Measurements from ENCODE around the gene RNASEH2B. TPM values are rescaled to one million over a fixed set of nuclear protein-coding genes. Genes with fewer than 3 reads are reported as not detected.

RNASEH2B gene
- total RNA-seq, 1 donor from 2014 or later = 46.5 TPM

- Histone ChIP-seq H3K36me3 (no peaks in the 10 kb centered on the region), H3K4me1 (no peaks in the 10 kb centered on the region), H3K27ac (no peak overlapping the region), H3K9me3 (no peaks in the 10 kb centered on the region), H3K27me3 (no peaks in the 10 kb centered on the region), H3K4me3 (no peak overlapping the region)
- no peak for TF ChIP-seq CTCF (IDR thresholded peaks at IDR 0.05)
- ATAC-seq = no peak
- intact Hi-C loops (cut with DNase I) = no loop called here
- no peak for DNase-seq
Observed at GRCh38 chr13:50873467-50873866, 36.1 kb upstream of the RNASEH2B start.

GRCh38 chr13:50873991-50874390 lies 35.6 kb upstream of the RNASEH2B start:
- Histone ChIP-seq H3K4me3 (no peak overlapping the region), H3K36me3 (no peaks in the 10 kb centered on the region), H3K4me1 (no peaks in the 10 kb centered on the region), H3K9me3 (no peaks in the 10 kb centered on the region), H3K27ac (no peak overlapping the region), H3K27me3 (no peaks in the 10 kb centered on the region)
- intact Hi-C loops (cut with DNase I) = no loop called here
- ATAC-seq = no peak
- no peak for TF ChIP-seq CTCF (IDR thresholded peaks at IDR 0.05)
- DNase-seq = no peak

- H3K36me3 ChIP-seq = no peaks in the 10 kb centered on the region
- no peaks in the 10 kb centered on the region for H3K4me1 ChIP-seq
- H3K27me3 ChIP-seq = no peaks in the 10 kb centered on the region
- TF ChIP-seq CTCF (IDR thresholded peaks at IDR 0.05) = no peak
- ATAC-seq = no peak
- DNase-seq = no peak
- no peaks in the 10 kb centered on the region for H3K9me3 ChIP-seq
- no peak overlapping the region for H3K27ac ChIP-seq
- intact Hi-C loops (cut with DNase I) = no loop called here
- no peak overlapping the region for H3K4me3 ChIP-seq
Observed at GRCh38 chr13:50882816-50883435, 26.7 kb upstream of the RNASEH2B start.

- intact Hi-C loops (cut with DNase I) = no loop called here
- Histone ChIP-seq H3K36me3 (no peaks in the 10 kb centered on the region), H3K4me3 (no peak overlapping the region), H3K27ac (no peak overlapping the region), H3K9me3 (no peaks in the 10 kb centered on the region), H3K27me3 (no peaks in the 10 kb centered on the region), H3K4me1 (no peaks in the 10 kb centered on the region)
- DNase-seq (no peak), ATAC-seq (no peak)
- no peak for TF ChIP-seq CTCF (IDR thresholded peaks at IDR 0.05)
Observed at GRCh38 chr13:50883728-50884127, 25.9 kb upstream of the RNASEH2B start.

- intact Hi-C loops (cut with DNase I) = no loop called here
- Histone ChIP-seq H3K36me3 (no peaks in the 10 kb centered on the region), H3K4me3 (no peak overlapping the region), H3K4me1 (no peaks in the 10 kb centered on the region), H3K9me3 (no peaks in the 10 kb centered on the region), H3K27ac (no peak overlapping the region), H3K27me3 (no peaks in the 10 kb centered on the region)
- peak; percentile 58 for ATAC-seq
- DNase-seq = no peak
- TF ChIP-seq CTCF (IDR thresholded peaks at IDR 0.05) = no peak
Observed at GRCh38 chr13:50884265-50884664, 25.3 kb upstream of the RNASEH2B start.

- Histone ChIP-seq H3K4me1 (no peaks in the 10 kb centered on the region), H3K36me3 (no peaks in the 10 kb centered on the region), H3K27ac (no peak overlapping the region), H3K9me3 (no peaks in the 10 kb centered on the region), H3K27me3 (no peaks in the 10 kb centered on the region), H3K4me3 (no peak overlapping the region)
- no peak for TF ChIP-seq CTCF (IDR thresholded peaks at IDR 0.05)
- no peak for ATAC-seq
- intact Hi-C loops (cut with DNase I) = no loop called here
- no peak for DNase-seq
Observed at GRCh38 chr13:50887151-50887550, 22.4 kb upstream of the RNASEH2B start.

Measured in upper lobe of right lung (tissue), 1 donor.